GM18951 (cell line): ENCODE measurements around the gene KLHL7.
"Not testable (repeated sequence)": the region's sequence is repeated elsewhere in the genome, so short reads cannot be mapped to it uniquely, and the experiment has no call there.

Experiments used
- POLR2A ChIP-seq: IDR thresholded peaks from 4 replicates; pipeline ENCODE4 v1.6.1; 2011; ENCODE audit warnings: mild to moderate bottlenecking; ENCODE audit not compliant: insufficient read length, insufficient read depth; ENCODE audit errors: extremely low read depth
- in situ Hi-C: fragments of 300-500 bp; cut with MboI; formaldehyde crosslinking; loops from one replicate; pipeline ENCODE4 v1.12.0; 2022; ENCODE audit warnings: low sequenced_read_pairs, mixed read lengths, inconsistent platforms; ENCODE audit not compliant: unreplicated experiment

Gene KLHL7

DNA sequence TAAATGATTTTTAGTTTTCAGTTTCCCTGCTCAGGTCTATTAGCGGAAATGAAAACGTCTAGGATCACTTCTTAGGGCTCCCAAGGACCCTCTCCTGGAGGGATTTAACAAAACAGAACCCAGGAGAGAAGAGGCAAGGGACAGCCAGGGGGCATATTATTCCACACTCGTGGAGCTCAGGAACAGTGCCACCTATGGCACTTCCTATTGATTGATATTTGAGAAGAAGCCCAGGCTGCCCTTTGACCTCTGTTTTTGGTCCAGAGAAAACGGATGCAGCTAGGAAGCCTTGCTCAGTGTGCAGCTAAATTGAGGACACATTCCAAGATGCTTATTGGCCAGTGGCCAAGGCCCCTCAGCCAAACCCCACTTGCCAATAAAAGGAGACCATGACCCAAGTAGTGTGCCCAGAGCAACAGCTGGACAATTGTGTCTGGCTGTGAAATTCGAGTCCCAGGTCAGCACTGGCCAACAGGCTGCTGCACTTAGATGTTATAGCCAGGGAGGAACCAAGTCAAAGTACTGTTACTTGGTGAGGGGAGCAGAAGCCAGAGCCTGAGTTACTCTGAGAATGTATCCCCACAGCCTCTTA is 117.0 kb downstream of the KLHL7 start:
- in situ Hi-C loops: no loop called here

DNA sequence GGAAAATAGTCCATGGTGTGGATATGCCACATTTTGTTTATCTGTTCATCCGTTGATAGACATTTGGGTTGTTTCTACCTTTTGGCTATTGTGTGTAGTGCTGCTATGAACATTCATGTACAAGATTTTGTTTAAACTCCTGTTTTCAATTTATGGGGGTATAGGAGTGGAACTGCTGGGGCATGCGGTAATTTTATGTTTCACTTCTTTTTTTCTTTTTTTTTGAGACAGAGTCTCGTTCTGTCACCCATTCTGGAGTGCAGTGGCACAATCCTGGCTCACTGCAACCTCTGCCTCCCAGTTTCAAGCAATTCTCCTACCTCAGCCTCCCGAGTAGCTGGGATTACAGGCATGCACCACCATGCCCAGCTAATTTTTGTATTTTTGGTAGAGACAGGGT is 118.8 kb downstream of the KLHL7 start:
- in situ Hi-C loops: not testable (repeated sequence)

More for the DNA sequence above, 117.0 kb downstream of the KLHL7 start:
- TF ChIP-seq POLR2A: no peak

DNA sequence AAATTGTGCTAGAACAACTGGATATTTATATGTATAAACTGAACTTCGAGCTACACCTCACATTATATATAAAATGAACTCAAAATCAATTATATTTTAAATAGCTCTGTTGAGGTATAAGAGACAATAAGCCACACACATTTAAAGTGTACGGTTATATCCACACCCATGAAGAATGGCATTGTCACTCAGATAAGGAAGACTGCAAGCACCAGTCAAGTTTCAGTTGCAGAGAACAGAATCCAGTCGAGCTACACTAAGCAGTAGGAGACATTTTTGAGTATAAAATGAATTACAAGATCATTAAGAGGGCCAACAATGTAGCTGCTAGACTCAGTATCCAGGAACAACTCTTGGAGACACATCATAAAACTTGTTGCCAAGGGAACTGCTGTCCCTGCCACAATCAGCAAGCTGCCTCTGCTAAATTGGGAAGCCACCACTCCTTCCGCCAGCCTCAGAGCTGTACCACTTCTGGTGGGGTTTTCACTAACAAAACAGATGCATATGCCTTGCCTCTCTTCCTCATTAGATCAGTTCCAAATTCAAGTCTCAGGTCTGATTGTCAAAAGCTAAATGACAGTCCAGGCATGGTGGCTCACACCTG is 121.4 kb downstream of the KLHL7 start:
- in situ Hi-C loops: no loop called here
- no peak for TF ChIP-seq POLR2A
